Measurements from ENCODE around the gene NTRK2.

The NTRK2 gene

GRCh38 chr9:84756731-84757130 is 87.2 kb downstream of the NTRK2 start:
- no peak for TF ChIP-seq TAF1 (IDR thresholded peaks at IDR 0.05; ENCODE audit: borderline replicate concordance, insufficient read depth, low read length)
- TF ChIP-seq POLR2AphosphoS5 (IDR thresholded peaks at IDR 0.05; ENCODE audit: low read depth, low read length) = no peak
- TF ChIP-seq REST (IDR thresholded peaks at IDR 0.05; ENCODE audit: insufficient read depth in 1 of 2, low read depth in 2 of 2, low read length in 2 of 2) = no peak
- no peak for TF ChIP-seq SIN3A (IDR thresholded peaks at IDR 0.05; ENCODE audit: borderline replicate concordance, insufficient read depth, low read length)
- no peak for TF ChIP-seq FOXP2 (optimal IDR thresholded peaks at IDR 0.05; ENCODE audit: borderline replicate concordance, extremely low read depth, extremely low read length, insufficient read depth)

- TF ChIP-seq FOXP2 (optimal IDR thresholded peaks at IDR 0.05; ENCODE audit: borderline replicate concordance, extremely low read depth, extremely low read length, insufficient read depth) = no peak
- TF ChIP-seq REST (IDR thresholded peaks at IDR 0.05; ENCODE audit: insufficient read depth in 1 of 2, low read depth in 2 of 2, low read length in 2 of 2) = no peak
- no peak for TF ChIP-seq TAF1 (IDR thresholded peaks at IDR 0.05; ENCODE audit: borderline replicate concordance, insufficient read depth, low read length)
- TF ChIP-seq SIN3A (IDR thresholded peaks at IDR 0.05; ENCODE audit: borderline replicate concordance, insufficient read depth, low read length) = no peak
Measured at GRCh38 chr9:84758817-84759216, 89.3 kb downstream of the NTRK2 start.

GRCh38 chr9:84759300-84759750 is 89.8 kb downstream of the NTRK2 start:
- TF ChIP-seq FOXP2 (optimal IDR thresholded peaks at IDR 0.05; ENCODE audit: borderline replicate concordance, extremely low read depth, extremely low read length, insufficient read depth) (no peak), POLR2AphosphoS5 (IDR thresholded peaks at IDR 0.05; ENCODE audit: low read depth, low read length) (no peak), TAF1 (IDR thresholded peaks at IDR 0.05; ENCODE audit: borderline replicate concordance, insufficient read depth, low read length) (no peak), SIN3A (IDR thresholded peaks at IDR 0.05; ENCODE audit: borderline replicate concordance, insufficient read depth, low read length) (no peak)

- TF ChIP-seq POLR2AphosphoS5 (IDR thresholded peaks at IDR 0.05; ENCODE audit: low read depth, low read length) (no peak), REST (IDR thresholded peaks at IDR 0.05; ENCODE audit: insufficient read depth in 1 of 2, low read depth in 2 of 2, low read length in 2 of 2) (no peak), SIN3A (IDR thresholded peaks at IDR 0.05; ENCODE audit: borderline replicate concordance, insufficient read depth, low read length) (no peak), TAF1 (IDR thresholded peaks at IDR 0.05; ENCODE audit: borderline replicate concordance, insufficient read depth, low read length) (no peak), FOXP2 (optimal IDR thresholded peaks at IDR 0.05; ENCODE audit: borderline replicate concordance, extremely low read depth, extremely low read length, insufficient read depth) (no peak)
Measured at GRCh38 chr9:84759804-84760203, 90.3 kb downstream of the NTRK2 start.

GRCh38 chr9:84761137-84761808 is 91.7 kb downstream of the NTRK2 start:
- no peak for TF ChIP-seq SIN3A (IDR thresholded peaks at IDR 0.05; ENCODE audit: borderline replicate concordance, insufficient read depth, low read length)
- TF ChIP-seq FOXP2 (optimal IDR thresholded peaks at IDR 0.05; ENCODE audit: borderline replicate concordance, extremely low read depth, extremely low read length, insufficient read depth) = no peak
- no peak for TF ChIP-seq TAF1 (IDR thresholded peaks at IDR 0.05; ENCODE audit: borderline replicate concordance, insufficient read depth, low read length)
- TF ChIP-seq POLR2AphosphoS5 (IDR thresholded peaks at IDR 0.05; ENCODE audit: low read depth, low read length) = no peak
- TF ChIP-seq REST (IDR thresholded peaks at IDR 0.05; ENCODE audit: insufficient read depth in 1 of 2, low read depth in 2 of 2, low read length in 2 of 2) = no peak

Data from PFSK-1 (cell line).